GM21576 (cell line): ENCODE results near the gene NPC1.
"Not testable (repeated sequence)": the region's sequence is repeated elsewhere in the genome, so short reads cannot be mapped to it uniquely, and the experiment has no call there.

Source experiments
- ATAC-seq: cut with Tn5 transposase; IDR thresholded peaks from one replicate; pipeline ENCODE4 v1.9.1; 2021; ENCODE audit warnings: mild to moderate bottlenecking, moderate library complexity; ENCODE audit not compliant: unreplicated experiment

Gene NPC1

DNA sequence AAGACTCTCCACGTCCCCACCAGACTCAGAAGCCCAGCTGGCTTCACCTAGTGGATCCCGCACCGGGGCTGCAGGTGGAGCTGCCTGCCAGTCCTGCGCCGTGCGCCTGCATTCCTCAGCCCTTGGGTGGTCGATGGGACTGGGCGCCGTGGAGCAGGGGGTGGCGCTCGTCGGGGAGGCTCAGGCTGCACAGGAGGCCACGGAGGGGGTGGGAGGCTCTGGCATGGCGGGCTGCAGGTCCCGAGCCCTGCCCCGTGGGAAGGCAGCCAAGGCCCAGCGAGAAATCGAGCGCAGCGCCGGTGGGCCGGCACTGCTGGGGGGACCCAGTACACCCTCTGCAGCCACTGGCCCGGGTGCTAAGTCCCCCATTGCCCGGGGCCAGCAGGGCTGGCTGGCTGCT lies 8.8 kb downstream of the NPC1 start:
- ATAC-seq: not testable (repeated sequence)

- no peak for ATAC-seq
These were observed 11.0 kb downstream of the NPC1 start for GRCh38 chr18:23575309-23575651.

GRCh38 chr18:23574611-23575308 lies 11.5 kb downstream of the NPC1 start:
- no peak for ATAC-seq

- no peak for ATAC-seq
These were observed 12.5 kb downstream of the NPC1 start for GRCh38 chr18:23573626-23574431.

GRCh38 chr18:23573020-23573419 lies 13.3 kb downstream of the NPC1 start:
- ATAC-seq: no peak

DNA sequence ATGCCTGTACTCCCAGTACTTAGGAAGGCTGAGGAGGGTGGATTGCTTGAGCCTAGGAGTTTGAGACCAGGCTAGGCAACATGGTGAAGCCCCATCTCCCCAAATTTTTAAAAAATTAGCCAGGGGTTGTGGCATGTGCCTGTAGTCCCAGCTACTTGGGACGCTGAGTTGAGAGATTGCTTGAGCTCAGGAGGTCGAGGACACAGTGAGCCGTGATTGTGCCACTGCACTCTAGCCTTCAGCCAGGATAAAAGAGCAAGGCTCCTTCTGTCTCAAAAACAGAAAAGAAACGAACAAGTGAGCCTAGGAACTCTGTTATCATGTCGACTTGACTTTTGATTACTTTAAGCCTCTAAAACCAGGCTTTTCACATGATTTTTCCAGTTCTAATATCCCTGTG lies 13.7 kb downstream of the NPC1 start:
- ATAC-seq: no peak

- no peak for ATAC-seq
These were observed 14.3 kb downstream of the NPC1 start for GRCh38 chr18:23572012-23572411.

DNA sequence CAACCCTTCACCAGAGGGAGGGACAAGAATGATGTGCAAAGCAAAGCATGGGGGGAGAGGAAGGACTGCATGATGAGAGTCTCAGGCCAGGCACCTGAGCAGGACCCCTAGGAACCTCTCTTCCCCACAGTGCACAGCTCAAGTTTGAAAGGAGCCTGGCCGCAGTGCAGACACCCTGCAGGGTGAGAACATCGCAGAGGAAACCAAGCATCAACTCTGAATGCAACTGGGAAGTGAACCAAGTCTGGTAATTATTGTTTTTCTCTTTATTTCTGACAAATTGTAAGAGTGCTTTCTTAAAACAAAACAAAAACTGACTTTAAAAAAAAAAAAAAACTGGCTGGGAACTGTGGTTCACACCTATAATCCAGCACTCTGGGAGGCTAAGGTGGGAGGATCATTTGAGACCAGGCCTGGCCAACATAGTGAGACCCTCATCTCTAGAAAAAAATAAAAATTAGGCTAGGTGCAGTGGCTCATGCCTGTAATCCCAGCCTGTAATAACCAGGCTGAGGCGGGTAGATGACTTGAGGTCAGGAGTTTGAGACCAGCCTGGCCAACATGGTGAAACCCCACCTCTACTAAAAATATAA lies 15.3 kb downstream of the NPC1 start:
- no peak for ATAC-seq

GRCh38 chr18:23569299-23570063 lies 16.8 kb downstream of the NPC1 start:
- no peak for ATAC-seq

- ATAC-seq: no peak
These were observed 17.8 kb downstream of the NPC1 start for GRCh38 chr18:23568281-23569138.

DNA sequence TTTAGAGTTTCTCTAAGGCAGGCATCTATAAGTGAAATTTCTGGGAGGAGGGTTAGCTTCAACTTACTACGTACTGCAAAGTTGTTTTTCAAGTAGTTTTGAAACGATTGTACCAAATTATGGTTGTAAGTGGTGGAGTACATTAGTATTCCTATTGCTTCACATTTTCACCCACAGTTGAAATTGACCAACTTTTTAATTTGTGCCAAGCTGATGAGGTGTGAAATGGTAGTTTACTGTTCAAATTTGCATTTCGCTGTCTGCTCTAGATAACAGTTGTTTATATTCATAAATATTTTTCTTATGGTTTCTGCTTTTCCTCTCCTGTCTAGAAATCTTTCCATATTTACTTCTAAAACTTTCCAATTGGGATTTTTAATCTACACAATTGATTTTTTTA lies 18.6 kb downstream of the NPC1 start:
- ATAC-seq: no peak

GRCh38 chr18:23565916-23566547 lies 20.3 kb downstream of the NPC1 start:
- ATAC-seq: no peak

DNA sequence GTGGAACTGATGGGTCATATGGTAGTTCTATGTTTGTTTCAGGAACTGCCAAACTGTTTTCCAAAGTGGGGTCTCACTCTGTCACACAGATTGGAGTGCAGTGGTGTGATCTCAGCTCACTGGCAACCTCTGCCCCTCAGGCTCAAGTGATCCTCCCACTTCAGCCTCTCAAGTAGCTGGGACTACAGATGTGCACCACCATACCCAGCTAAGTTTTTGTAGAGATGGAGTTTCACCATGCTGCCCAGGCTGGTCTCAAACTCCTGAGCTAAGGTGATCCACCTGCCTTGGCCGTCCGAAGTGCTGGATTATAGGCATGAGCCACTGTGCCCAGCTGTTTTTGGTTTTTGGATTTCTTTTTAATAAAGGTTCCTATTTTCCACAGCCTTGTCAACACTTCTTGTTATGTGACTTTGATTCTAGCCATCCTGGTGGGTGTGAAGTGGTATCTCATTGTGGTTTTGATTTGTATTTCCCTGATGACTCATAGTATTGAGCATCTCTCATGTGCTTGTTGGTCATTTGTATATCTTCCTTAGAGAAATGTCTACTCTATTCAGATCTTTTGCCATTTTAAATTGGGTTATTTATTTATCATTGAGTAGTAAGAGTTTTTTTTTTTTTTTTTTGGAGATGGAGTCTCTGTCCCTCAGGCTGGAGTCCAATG lies 22.8 kb downstream of the NPC1 start:
- no peak for ATAC-seq

GRCh38 chr18:23560186-23560585 lies 26.1 kb downstream of the NPC1 start:
- ATAC-seq: no peak

DNA sequence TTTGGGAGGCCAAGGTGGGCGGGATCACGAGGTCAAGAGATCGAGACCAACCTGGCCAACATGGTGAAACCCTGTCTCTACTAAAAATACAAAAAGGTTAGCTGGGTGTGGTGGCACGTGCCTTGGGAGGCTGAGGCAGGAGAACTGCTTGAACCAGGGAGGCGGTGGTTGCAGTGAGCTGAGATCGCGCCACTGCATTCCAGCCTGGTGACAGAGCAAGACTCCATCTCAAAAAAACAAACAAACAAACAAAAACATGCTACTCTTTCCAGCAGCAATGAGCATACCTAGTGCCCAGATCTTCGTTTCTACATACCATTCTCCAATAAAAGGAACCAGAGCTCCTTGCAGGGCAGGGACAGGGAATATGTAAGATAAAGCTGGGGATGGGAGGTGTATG lies 28.8 kb downstream of the NPC1 start:
- not testable (repeated sequence) for ATAC-seq

GRCh38 chr18:23556145-23556780 lies 30.0 kb downstream of the NPC1 start:
- ATAC-seq: no peak

DNA sequence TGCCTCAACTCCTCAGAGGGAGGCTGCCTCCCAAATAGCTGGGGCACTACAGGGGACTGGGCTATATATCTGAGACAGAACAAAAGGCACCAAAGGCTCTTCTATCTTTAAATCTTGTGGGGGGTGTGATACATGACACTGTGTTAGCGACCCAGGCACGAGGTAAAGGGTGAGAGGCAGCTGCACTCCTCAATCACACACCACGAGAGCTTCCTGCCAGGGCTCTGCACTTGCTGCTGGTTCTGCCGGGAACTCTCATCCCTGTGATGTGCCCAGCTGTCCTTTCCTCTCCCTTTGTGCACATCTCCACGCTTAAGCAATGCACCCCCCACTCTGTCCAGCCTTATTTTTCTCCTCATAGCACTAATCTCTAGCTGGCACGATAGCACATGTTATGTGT lies 32.4 kb downstream of the NPC1 start:
- no peak for ATAC-seq

DNA sequence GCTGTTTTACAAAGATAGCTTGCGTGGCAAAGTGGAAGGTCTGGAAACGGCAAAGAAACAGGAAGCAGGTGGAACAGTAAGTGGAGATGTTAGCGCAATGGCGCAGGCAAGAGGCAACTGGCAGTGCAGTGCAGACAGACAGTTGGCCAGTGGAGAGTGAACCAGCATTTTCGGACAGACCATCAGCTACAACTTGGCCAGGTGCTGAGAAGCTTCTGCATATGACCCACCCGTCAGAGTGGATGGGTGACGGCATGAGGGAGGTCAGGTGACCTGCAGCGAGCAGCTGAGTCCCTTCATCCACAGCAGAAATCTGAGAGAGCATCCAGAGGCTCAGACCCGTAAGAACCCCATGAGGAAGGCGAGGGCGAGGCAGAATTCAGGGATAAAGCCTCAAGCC lies 33.8 kb downstream of the NPC1 start:
- no peak for ATAC-seq

- ATAC-seq: no peak
These were observed 34.3 kb downstream of the NPC1 start for GRCh38 chr18:23551978-23552377.
